Uterus (tissue), 2 donors: ENCODE results near the gene LRRC4C.

Experiments
- POLR2A ChIP-seq, 2 donors: fragments of 450-650 bp; IDR thresholded peaks; one replicate each; pipeline ENCODE4 v1.6.1; 2016; ENCODE audit warnings: antibody characterized with exemption in 2 of 2, mild to moderate bottlenecking in 1 of 2, moderate library complexity in 1 of 2
- TF ChIP-seq, protein P1 (sequence below), 4 experiments: fragments of 200-600 bp in 2 of 4; fragments of 450-650 bp in 2 of 4; sonication (generic) in 2 of 4; IDR thresholded peaks; one replicate each; pipeline ENCODE4 v1.5.1; 2016 to 2019; ENCODE audit warnings: antibody characterized with exemption in 4 of 4, mild to moderate bottlenecking in 2 of 4, moderate library complexity in 1 of 4

DNA sequence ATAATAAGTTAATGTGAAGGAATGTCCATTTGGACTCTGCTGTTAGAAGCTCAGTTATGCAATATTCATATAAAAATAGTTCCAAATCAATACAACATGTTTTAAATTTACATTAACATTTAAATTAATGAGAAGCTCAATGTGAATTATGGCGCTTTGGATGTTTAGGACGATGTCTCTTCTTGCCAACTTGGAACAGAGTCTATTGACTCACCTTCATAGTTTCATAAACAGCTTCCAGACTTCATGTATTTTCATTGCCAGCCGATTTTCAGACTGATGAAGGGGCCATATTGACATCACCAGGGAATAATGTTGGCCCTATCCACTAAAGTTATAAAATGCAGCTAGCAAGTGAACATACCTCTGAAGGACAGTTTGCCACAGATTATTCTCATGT lies 1136.2 kb downstream of the LRRC4C start:
- TF ChIP-seq, protein P1, sequence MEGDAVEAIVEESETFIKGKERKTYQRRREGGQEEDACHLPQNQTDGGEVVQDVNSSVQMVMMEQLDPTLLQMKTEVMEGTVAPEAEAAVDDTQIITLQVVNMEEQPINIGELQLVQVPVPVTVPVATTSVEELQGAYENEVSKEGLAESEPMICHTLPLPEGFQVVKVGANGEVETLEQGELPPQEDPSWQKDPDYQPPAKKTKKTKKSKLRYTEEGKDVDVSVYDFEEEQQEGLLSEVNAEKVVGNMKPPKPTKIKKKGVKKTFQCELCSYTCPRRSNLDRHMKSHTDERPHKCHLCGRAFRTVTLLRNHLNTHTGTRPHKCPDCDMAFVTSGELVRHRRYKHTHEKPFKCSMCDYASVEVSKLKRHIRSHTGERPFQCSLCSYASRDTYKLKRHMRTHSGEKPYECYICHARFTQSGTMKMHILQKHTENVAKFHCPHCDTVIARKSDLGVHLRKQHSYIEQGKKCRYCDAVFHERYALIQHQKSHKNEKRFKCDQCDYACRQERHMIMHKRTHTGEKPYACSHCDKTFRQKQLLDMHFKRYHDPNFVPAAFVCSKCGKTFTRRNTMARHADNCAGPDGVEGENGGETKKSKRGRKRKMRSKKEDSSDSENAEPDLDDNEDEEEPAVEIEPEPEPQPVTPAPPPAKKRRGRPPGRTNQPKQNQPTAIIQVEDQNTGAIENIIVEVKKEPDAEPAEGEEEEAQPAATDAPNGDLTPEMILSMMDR (IDR thresholded peaks at IDR 0.05): no peak
- no peak for TF ChIP-seq POLR2A (IDR thresholded peaks at IDR 0.05)
